ENCODE results near the gene RAB8B.

GRCh38 chr15:63276342-63277037 is 87.1 kb downstream of the RAB8B start:
- TF ChIP-seq CTCF (IDR thresholded peaks at IDR 0.05) = no peak
- TF ChIP-seq POLR2A (IDR thresholded peaks at IDR 0.05) = no peak

All from suprapubic skin (tissue), 3 donors.